Left lung (tissue), 10 donors: ENCODE measurements around the gene TRIM28. TPM values are rescaled to one million over a fixed set of nuclear protein-coding genes. Genes with fewer than 3 reads are reported as not detected.

Experiments
- ATAC-seq: fragments of 200-7000 bp; cut with Tn5 transposase; one replicate; pipeline ENCODE4 v1.9.1; 2020; ENCODE audit warnings: moderate library complexity
- DNase-seq, 4 donors: peaks; one replicate each; pipeline ENCODE4 v3.0.0-alpha.2; 2013 to 2020
- H3K27ac ChIP-seq, 2 donors: fragments of 200-600 bp; sonication (generic) in 1 of 2; one replicate each; pipeline versions ENCODE4 v1.5.0 to v1.8.0; 2020 to 2021
- H3K27me3 ChIP-seq, 2 donors: fragments of 200-600 bp; sonication (generic) in 1 of 2; one replicate each; pipeline versions ENCODE4 v1.5.0 to v1.8.0; 2020 to 2021
- H3K36me3 ChIP-seq, 2 donors: fragments of 200-600 bp; sonication (generic) in 1 of 2; one replicate each; pipeline versions ENCODE4 v1.5.0 to v1.8.0; 2020 to 2021
- H3K4me1 ChIP-seq, 2 donors: fragments of 200-600 bp; one replicate each; pipeline ENCODE4 v1.8.0; 2021
- H3K4me3 ChIP-seq, 2 donors: fragments of 200-600 bp; sonication (generic) in 1 of 2; one replicate each; pipeline versions ENCODE4 v1.5.0 to v1.8.0; 2020 to 2021; ENCODE audit warnings: mild to moderate bottlenecking in 1 of 2
- H3K9me3 ChIP-seq, 2 donors: fragments of 200-600 bp; sonication (generic) in 1 of 2; one replicate each; pipeline versions ENCODE4 v1.5.0 to v1.8.0; 2020 to 2021
- CTCF ChIP-seq, 2 donors: fragments of 200-600 bp; sonication (generic) in 1 of 2; IDR thresholded peaks; one replicate each; pipeline versions ENCODE4 v1.5.0 to v1.8.0; 2021; ENCODE audit warnings: antibody characterized with exemption in 2 of 2
- intact Hi-C, 2 donors: fragments of 100-400 bp; cut with DNase I; formaldehyde crosslinking; loops; one replicate each; pipeline versions ENCODE4 v1.11.2 to v1.14.2; 2022
- polyA plus RNA-seq, 6 donors: library from polyadenylated mRNA; unstranded; fragments of 120-200 nt; gene quantifications; one replicate each; pipeline ENCODE4 v1.2.1, GENCODE V29; 2013; ENCODE audit not compliant: insufficient read length in 6 of 6
- total RNA-seq, 2 donors: library from RNA; stranded (reverse); fragmentation: NEBNext Ultra II Directional; extraction: Animal tissue kit (Norgen Biotek cat#: 25700); gene quantifications; one replicate each; pipeline ENCODE4 v1.2.1, GENCODE V29; 2021
- donor health status: DM: no; HTN: yes; CAD: no.
- donor health status: DM: no; HTN: no; CAD: no.

TRIM28 gene
- total and polyA plus RNA-seq, 8 donors = 231 to 689 (median 613) TPM

GRCh38 chr19:58553799-58554493 lies 10.1 kb downstream of the TRIM28 start:
- Histone ChIP-seq H3K9me3 (no peaks in the 10 kb centered on the region), H3K27me3 (no peaks in the 10 kb centered on the region), H3K4me1 (peaks cover 24 to 43% of the 10 kb centered on the region in 2 donors), H3K27ac (peak overlapping the region; percentile 91 to 96), H3K36me3 (peaks cover 0 to 69% of the 10 kb centered on the region in 2 donors), H3K4me3 (peak overlapping the region; percentile 76 to 82)
- no peak for ATAC-seq
- no peak for DNase-seq
- TF ChIP-seq CTCF (IDR thresholded peaks at IDR 0.05) = no peak
- intact Hi-C loops = no loop called here

- DNase-seq (peak; percentile 96 to 99 (median 98)), ATAC-seq (peak; percentile 44)
- H3K36me3 ChIP-seq = peaks cover 0 to 61% of the 10 kb centered on the region in 2 donors
- no peaks in the 10 kb centered on the region for H3K27me3 ChIP-seq
- intact Hi-C loops = no loop called here
- H3K27ac ChIP-seq = peak within 1 kb of the TSS; percentile 91 to 96
- H3K4me3 ChIP-seq = peak within 1 kb of the TSS; percentile 76 to 82
- no peak for TF ChIP-seq CTCF (IDR thresholded peaks at IDR 0.05)
- peaks cover 24 to 48% of the 10 kb centered on the region in 2 donors for H3K4me1 ChIP-seq
- H3K9me3 ChIP-seq = no peaks in the 10 kb centered on the region
These were observed 10.9 kb downstream of the TRIM28 start, which contains the start of gene CHMP2A for GRCh38 chr19:58554494-58555368. Gene CHMP2A, minus strand, starts transcription at chr19:58555105. Its CDS starts 893 bp downstream, at chr19:58554212.

- Histone ChIP-seq H3K4me1 (peaks cover 24 to 52% of the 10 kb centered on the region in 2 donors), H3K9me3 (no peaks in the 10 kb centered on the region), H3K36me3 (peaks cover 0 to 54% of the 10 kb centered on the region in 2 donors), H3K27ac (peak overlapping the region; percentile 91 to 96), H3K27me3 (no peaks in the 10 kb centered on the region), H3K4me3 (peak overlapping the region; percentile 76 to 82)
- no peak for ATAC-seq
- TF ChIP-seq CTCF (IDR thresholded peaks at IDR 0.05) = no peak
- no peak for DNase-seq
- intact Hi-C loops = no loop called here
These were observed 11.6 kb downstream of the TRIM28 start for GRCh38 chr19:58555369-58555885.

GRCh38 chr19:58555920-58556621 lies 12.2 kb downstream of the TRIM28 start:
- DNase-seq (peak in 1 of 4 donors; percentile 34), ATAC-seq (no peak)
- Histone ChIP-seq H3K36me3 (peaks cover 0 to 48% of the 10 kb centered on the region in 2 donors), H3K27me3 (peaks cover 0 to 4% of the 10 kb centered on the region in 2 donors), H3K27ac (no peak overlapping the region), H3K4me3 (peak overlapping the region in 1 of 2 donors; percentile 78), H3K9me3 (no peaks in the 10 kb centered on the region), H3K4me1 (peaks cover 24 to 52% of the 10 kb centered on the region in 2 donors)
- no peak for TF ChIP-seq CTCF (IDR thresholded peaks at IDR 0.05)
- intact Hi-C loops = no loop called here
